Measurements from ENCODE around the gene NOTO.
A peak's percentile ranks its signal among the peaks of the same experiment; 100 is the strongest.

NOTO gene

GRCh38 chr2:73257425-73258125 lies 55.2 kb downstream of the NOTO start:
- no peak for DNase-seq (ENCODE audit: low spot score)

- DNase-seq (ENCODE audit: low spot score): no peak
Measured at GRCh38 chr2:73258186-73258912, 56.0 kb downstream of the NOTO start.

- DNase-seq (ENCODE audit: low spot score): no peak
Measured at GRCh38 chr2:73258913-73259215, 56.5 kb downstream of the NOTO start.

GRCh38 chr2:73259276-73259675 lies 56.9 kb downstream of the NOTO start:
- DNase-seq (ENCODE audit: low spot score): no peak

- DNase-seq (ENCODE audit: low spot score): no peak
Measured at GRCh38 chr2:73259704-73260337, 57.4 kb downstream of the NOTO start.

GRCh38 chr2:73260338-73260984 lies 58.1 kb downstream of the NOTO start:
- DNase-seq (ENCODE audit: low spot score): peak; percentile 88

Measured in AG08396 (cell line).